A549 treated with RU486 at 1 μM for 4 hours (cell line): Measurements from ENCODE around the gene TPGS1. TPM values are rescaled to one million over a fixed set of nuclear protein-coding genes. Genes with fewer than 3 reads are reported as not detected.

Experiments used
- total RNA-seq: library from RNA; stranded (reverse); fragments of 200-300 nt; extraction: Qiagen RNA extraction; gene quantifications from 5 replicates; pipeline ENCODE4 v1.2.3, GENCODE V29; 2022; ENCODE audit warnings: low read depth

Gene TPGS1, protein sequence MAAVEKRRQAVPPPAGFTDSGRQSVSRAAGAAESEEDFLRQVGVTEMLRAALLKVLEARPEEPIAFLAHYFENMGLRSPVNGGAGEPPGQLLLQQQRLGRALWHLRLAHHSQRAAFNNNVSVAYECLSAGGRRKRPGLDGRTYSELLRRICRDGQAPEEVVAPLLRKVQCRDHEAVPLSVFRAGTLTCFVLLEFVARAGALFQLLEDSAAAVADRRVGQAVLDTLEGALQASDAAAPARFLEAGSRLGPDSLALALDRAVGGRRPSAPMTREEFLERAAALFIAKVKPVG
- 11.8 to 19.1 TPM (median 18.1 TPM) in 5 replicates for total RNA-seq

GRCh38 chr19:507286-508203 is at the start of gene TPGS1:
TPGS1 (plus strand) TSS chr19:507497; CDS start chr19:507507, 10 bp downstream.

DNA sequence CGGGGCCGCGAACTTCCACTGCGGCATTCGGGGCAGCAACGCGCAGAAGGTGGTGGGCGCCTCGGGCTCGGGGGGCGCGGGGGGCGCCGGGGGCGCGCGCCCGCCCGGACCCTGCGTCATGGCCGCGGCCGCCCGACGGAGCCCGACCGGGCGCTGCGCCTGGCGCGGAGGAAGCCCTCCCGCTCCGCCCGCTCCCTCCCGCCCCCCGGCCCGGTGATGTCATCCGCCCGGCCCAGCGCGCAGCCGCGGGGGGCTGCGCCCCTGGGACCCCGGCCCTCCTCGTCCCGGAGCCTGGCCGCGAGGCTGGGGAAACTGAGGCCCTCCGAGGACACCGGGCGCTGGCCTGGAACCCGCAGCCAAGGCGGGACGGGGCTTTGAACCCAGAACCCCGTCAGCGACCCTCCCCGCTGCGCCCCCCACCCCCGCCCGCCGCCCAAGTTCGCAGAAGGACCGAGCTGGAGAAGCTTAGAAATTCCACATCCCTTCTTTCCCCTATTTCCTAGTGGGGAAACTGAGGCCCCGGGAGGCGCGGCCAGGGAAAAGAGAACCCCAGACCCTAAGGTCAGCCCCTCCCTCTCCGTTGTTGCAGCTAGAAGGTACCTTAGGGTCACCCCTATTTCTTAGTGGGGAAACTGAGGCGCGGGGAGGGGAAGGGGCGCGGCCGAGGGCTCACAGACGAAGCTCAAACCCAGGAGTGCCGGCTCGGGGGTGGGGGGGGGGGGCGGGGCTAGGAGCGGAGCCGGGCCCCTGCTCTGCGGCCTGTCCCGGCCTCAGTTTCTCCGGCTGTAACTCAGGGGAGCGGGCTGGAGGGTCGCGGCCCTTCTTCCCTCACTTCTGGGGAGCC is 46.2 kb upstream of the TPGS1 start, which contains the start of gene SHC2:
Gene SHC2 (minus strand): TSS at position 157 of the 844 bp plus-strand sequence. CDS start 37 bp downstream, at position 120.

DNA sequence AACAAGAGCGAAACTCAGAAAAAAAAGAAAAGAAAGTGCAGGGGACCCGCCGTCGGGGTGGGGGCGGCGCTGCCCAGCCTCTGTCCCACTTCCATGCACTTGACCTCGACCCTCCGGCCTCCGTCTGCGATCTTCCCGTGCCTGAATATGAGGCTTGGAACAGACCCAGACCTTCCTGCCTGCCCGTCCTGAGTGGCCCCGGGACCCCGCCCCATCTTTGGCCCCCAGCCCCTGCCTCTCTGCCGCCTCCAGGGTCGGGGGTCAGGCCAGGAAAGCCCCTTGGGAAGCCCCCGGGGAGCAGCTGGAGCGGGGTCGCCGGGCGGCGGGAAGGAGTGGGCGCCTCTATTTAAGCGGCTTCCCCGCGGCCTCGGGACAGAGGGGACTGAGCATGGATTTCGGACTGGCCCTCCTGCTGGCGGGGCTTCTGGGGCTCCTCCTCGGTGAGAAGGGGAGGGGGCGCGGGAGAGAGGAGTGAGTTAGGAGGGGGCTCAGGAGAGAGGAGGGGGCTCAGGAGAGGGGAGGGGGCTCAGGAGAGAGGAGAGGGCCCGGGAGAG is 11.1 kb upstream of the TPGS1 start, which contains the start of gene MADCAM1:
Gene MADCAM1 (plus strand): TSS at position 375 of the 554 bp plus-strand sequence. CDS start 14 bp downstream, at position 389.

DNA sequence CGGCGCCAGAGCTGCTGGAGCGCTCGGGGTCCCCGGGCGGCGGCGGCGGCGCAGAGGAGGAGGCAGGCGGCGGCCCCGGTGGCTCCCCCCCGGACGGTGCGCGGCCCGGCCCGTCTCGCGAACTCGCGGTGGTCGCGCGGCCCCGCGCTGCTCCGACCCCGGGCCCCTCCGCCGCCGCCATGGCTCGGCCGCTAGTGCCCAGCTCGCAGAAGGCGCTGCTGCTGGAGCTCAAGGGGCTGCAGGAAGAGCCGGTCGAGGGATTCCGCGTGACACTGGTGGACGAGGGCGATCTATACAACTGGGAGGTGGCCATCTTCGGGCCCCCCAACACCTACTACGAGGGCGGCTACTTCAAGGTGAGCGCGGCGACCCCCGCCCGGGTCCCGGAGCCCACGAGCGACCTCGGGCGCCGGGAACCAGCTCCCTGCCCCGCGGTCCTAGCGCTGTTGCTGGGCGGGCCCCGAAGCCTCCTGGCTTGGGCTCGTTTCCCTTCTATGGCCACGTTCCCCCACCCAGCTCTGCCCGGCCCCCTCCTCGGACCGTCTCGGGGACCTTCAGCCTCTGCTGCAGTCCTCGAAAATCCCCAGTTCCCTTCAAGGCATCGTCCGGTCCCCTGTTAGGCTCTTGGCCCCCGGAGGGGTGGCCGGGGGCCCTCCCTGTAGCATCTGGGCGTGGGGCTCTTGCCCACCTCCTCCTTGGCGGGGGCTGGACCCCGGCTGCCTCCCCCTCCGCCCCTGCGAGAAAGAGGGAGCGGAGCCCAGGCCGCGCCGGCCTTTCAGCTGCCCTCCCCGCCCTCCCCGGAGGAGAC is 24.7 kb downstream of the TPGS1 start, which contains the start of gene CDC34:
Gene CDC34 (plus strand): TSS at position 8 of the 808 bp plus-strand sequence. CDS start 172 bp downstream, at position 180.

DNA sequence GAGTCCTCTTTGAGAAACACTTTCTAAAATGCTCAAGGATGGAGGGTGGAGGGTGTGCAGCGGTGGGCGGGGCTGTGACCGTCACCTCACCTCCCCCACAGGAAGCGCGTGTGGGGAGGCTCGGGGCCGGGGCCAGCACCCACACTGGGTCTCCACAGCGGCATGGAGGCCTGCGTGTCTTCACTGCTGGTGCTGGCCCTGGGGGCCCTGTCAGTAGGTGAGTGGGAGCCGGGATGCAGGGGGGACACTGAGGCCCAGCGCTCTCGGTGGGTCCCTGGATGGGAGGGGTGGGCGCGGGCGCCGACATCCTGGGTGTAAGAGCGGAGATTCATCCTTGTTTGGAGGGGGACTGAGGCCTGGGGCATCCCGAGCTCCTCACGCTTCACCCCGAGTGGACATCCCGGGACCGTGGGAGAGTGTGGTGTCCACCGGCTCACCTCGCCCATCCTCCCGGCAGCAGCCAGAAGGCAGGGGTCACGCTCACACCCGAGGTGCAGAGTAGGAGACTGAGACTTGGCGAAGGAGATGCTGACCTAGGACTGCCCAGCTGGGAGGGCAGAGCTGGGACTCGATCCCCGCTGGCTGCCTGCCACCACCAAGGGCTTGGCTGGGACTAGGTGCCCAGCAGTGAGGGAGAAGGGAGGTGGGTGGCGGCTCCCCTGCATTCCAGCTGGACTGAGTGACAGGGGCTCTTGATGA is 36.8 kb downstream of the TPGS1 start, which contains the start of gene GZMM:
Gene GZMM (plus strand): TSS at position 144 of the 699 bp plus-strand sequence. CDS start 19 bp downstream, at position 163.

Other genes starting within 250 kb of the TPGS1 start
- 76.7 to 118 TPM (median 109 TPM) in 5 replicates for gene PLPP2, start 216.1 kb upstream of the TPGS1 start, total RNA-seq
- gene MIER2, start 162.7 kb upstream of the TPGS1 start, total RNA-seq = 14.1 to 21.2 TPM (median 19.8 TPM) in 5 replicates
- gene C2CD4C, start 98.3 kb upstream of the TPGS1 start, total RNA-seq = 0.15 to 0.61 TPM (median 0.54 TPM) in 5 replicates
- gene SHC2, start 46.5 kb upstream of the TPGS1 start, total RNA-seq = 0.63 to 1.4 TPM (median 0.97 TPM) in 5 replicates
- 0.15 to 0.28 TPM (median 0.19 TPM) in 5 replicates for gene MADCAM1, start 11.0 kb upstream of the TPGS1 start, total RNA-seq
- 59.4 to 109 TPM (median 103 TPM) in 5 replicates for gene CDC34, start 24.3 kb downstream of the TPGS1 start, total RNA-seq
- gene GZMM, start 36.6 kb downstream of the TPGS1 start, total RNA-seq = 0.23 to 0.66 TPM (median 0.51 TPM) in 4 of 5 replicates, not detected in the other
- 636 to 735 TPM (median 683 TPM) in 5 replicates for gene BSG, start 65.1 kb downstream of the TPGS1 start, total RNA-seq
- 27.7 to 43.9 TPM (median 40.1 TPM) in 5 replicates for gene HCN2, start 82.4 kb downstream of the TPGS1 start, total RNA-seq
- 74.8 to 121 TPM (median 94.7 TPM) in 5 replicates for gene POLRMT, start 126.0 kb downstream of the TPGS1 start, total RNA-seq
- 0.24 to 0.95 TPM (median 0.67 TPM) in 5 replicates for gene FGF22, start 132.4 kb downstream of the TPGS1 start, total RNA-seq
- 56.8 to 77.8 TPM (median 70.4 TPM) in 5 replicates for gene RNF126, start 155.7 kb downstream of the TPGS1 start, total RNA-seq
- gene FSTL3, start 168.9 kb downstream of the TPGS1 start, total RNA-seq = 122 to 180 TPM (median 158 TPM) in 5 replicates
- gene PRSS57, start 188.0 kb downstream of the TPGS1 start, total RNA-seq = 0.16 to 0.19 TPM in 2 of 5 replicates, not detected in the others
- gene PALM, start 201.4 kb downstream of the TPGS1 start, total RNA-seq = 11.8 to 18.1 TPM (median 13.4 TPM) in 5 replicates
- gene MISP, start 243.6 kb downstream of the TPGS1 start, total RNA-seq = 71.8 to 97.6 TPM (median 91.6 TPM) in 5 replicates